Psoas muscle (tissue), 8 donors: ENCODE measurements around the gene TBX3. TPM values are rescaled to one million over a fixed set of nuclear protein-coding genes. Genes with fewer than 3 reads are reported as not detected.

Experiments used
- ATAC-seq, 4 donors: fragments of 200-7000 bp; cut with Tn5 transposase; one replicate each; pipeline ENCODE4 v1.9.1; 2020; ENCODE audit warnings: moderate library complexity in 3 of 4, mild to moderate bottlenecking in 2 of 4
- DNase-seq, 2 donors: peaks; one replicate each; pipeline ENCODE4 v3.0.0-alpha.2; 2020
- H3K27ac ChIP-seq: fragments of 200-600 bp; one replicate; pipeline ENCODE4 v1.8.0; 2022
- H3K27me3 ChIP-seq, 3 donors: fragments of 200-600 bp in 1 of 3; one replicate each; pipeline versions ENCODE4 v1.6.1 to v1.8.0; 2013 to 2022; ENCODE audit warnings: low read length in 2 of 3, mild to moderate bottlenecking in 2 of 3, moderate library complexity in 1 of 3; ENCODE audit not compliant: insufficient read depth in 3 of 3
- H3K36me3 ChIP-seq, 2 donors: fragments of 200-600 bp in 1 of 2; one replicate each; pipeline versions ENCODE4 v1.6.1 to v1.8.0; 2013 to 2022; ENCODE audit warnings: low read depth in 1 of 2, mild to moderate bottlenecking in 1 of 2, moderate library complexity in 1 of 2; ENCODE audit not compliant: insufficient read depth in 1 of 2
- H3K4me1 ChIP-seq: fragments of 200-600 bp; one replicate; pipeline ENCODE4 v1.8.0; 2022
- H3K4me3 ChIP-seq: fragments of 200-600 bp; one replicate; pipeline ENCODE4 v1.8.0; 2022; ENCODE audit warnings: mild to moderate bottlenecking
- H3K9me3 ChIP-seq: fragments of 200-600 bp; one replicate; pipeline ENCODE4 v1.8.0; 2022
- WGBS, 3 donors: extraction: QIAGEN DNeasy Blood & Tissue Kit; methylation state at CpG; one replicate each; pipeline versions ENCODE4 v1.1.6 to v1.1.7; 2013; 5-methylcytosine and 5-hydroxymethylcytosine counted together
- intact Hi-C, 2 donors: fragments of 100-400 bp; cut with DNase I; formaldehyde crosslinking; loops; one replicate each; pipeline versions ENCODE4 v1.11.0 to v1.14.2; 2022
- polyA plus RNA-seq, 3 donors: library from polyadenylated mRNA; stranded (reverse); fragments of 200-250 nt; gene quantifications; one replicate each; pipeline ENCODE4 v1.2.3, GENCODE V29; 2013
- total RNA-seq, 4 donors: library from RNA; stranded (reverse); fragmentation: NEBNext Ultra II Directional in 2 of 4; extraction: Animal tissue kit (Norgen Biotek cat#: 25700) in 2 of 4; gene quantifications; one replicate each; pipeline versions ENCODE4 v1.2.1 to v1.2.4, GENCODE V29; 2021 to 2023
- TF ChIP-seq, protein P1 (sequence below): fragments of 200-600 bp; IDR thresholded peaks from one replicate; pipeline ENCODE4 v1.8.0; 2022; ENCODE audit warnings: antibody characterized with exemption
- donor health status: healthy with polysubstance abuse.
- donor health status: DM: no; HTN: no; CAD: no; lungs with moderate emphysema.
- donor health status: Bipolar disorder and iron deficiency.
- donor health status: healthy.
- donor health status: DM: yes; HTN: yes; CAD: no.
- donor health status: DM: no; HTN: no; CAD: no.
- donor health status: DM: no; HTN: no; CAD: no.
- donor health status: DM: yes; HTN: yes; CAD: no.

Gene TBX3
- total and polyA plus RNA-seq, 7 donors, result 5.0 to 50.8 (median 15.3) TPM

DNA sequence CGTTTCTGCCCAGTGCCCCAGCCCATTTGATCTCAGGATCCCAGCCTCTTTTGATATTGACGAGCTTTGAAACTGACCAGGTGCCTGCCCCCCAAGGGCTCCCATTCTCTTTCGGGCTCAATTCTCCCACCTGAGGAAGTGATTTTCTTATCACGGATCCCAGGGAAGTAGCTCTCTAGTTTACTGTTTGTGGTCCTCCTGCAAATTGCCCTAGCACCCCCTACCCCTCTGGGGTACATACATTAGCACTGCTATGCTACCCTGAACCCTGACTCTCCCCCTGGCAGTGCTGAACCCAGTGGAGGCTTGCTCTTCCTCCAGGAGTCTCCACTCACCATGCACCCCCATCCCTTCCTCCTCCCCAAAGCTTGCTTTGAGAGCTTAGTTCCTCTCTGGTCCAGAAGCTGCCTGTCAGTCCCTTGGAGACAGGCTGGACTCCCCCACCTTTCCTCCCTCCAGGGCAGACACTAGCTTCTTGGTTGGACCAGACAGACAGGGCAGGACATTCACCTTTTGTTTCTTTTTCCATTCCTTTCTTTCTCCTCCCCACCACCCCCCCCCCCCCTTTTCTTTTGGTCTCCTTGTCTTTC lies 4.4 kb upstream of the TBX3 start:
- ATAC-seq, result no peak
- 27 to 43% (median 41%) methylated on average over 4 of the region's 4 CpGs for WGBS, 3 donors
- intact Hi-C loops, result loop anchor here in 1 of 2 donors (10.0 kb wide), 1 partner anchor 536 kb away; no protein-coding TSS in a partner anchor
- H3K4me1 ChIP-seq, result peaks cover 9% of the 10 kb centered on the region
- H3K4me3 ChIP-seq, result no peak overlapping the region
- no peaks in the 10 kb centered on the region for H3K36me3 ChIP-seq
- H3K9me3 ChIP-seq, result no peaks in the 10 kb centered on the region
- TF ChIP-seq, protein P1, sequence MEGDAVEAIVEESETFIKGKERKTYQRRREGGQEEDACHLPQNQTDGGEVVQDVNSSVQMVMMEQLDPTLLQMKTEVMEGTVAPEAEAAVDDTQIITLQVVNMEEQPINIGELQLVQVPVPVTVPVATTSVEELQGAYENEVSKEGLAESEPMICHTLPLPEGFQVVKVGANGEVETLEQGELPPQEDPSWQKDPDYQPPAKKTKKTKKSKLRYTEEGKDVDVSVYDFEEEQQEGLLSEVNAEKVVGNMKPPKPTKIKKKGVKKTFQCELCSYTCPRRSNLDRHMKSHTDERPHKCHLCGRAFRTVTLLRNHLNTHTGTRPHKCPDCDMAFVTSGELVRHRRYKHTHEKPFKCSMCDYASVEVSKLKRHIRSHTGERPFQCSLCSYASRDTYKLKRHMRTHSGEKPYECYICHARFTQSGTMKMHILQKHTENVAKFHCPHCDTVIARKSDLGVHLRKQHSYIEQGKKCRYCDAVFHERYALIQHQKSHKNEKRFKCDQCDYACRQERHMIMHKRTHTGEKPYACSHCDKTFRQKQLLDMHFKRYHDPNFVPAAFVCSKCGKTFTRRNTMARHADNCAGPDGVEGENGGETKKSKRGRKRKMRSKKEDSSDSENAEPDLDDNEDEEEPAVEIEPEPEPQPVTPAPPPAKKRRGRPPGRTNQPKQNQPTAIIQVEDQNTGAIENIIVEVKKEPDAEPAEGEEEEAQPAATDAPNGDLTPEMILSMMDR, result no peak
- no peak for DNase-seq
- peaks cover 0 to 73% (median 19%) of the 10 kb centered on the region in 3 donors for H3K27me3 ChIP-seq
- no peak overlapping the region for H3K27ac ChIP-seq

DNA sequence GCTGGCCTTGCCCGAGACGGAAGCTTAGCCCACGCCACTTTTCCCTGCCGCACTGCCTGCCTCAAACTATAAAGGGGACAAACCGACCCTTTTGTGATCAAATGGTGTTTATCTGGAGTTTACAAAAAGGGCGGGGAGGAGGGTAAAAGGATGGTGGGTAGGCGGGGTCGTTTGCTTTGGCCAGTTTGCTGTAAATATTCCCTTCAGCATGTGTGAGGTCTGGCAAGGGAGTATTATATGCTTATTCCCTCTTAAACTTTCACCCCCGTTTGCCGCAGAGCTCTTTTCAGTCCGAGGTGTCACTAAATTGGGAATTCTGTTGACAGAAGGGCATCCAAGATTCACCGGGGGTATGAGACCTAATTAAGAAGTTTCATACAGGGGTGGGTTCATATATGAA lies 3.8 kb upstream of the TBX3 start:
- H3K27me3 ChIP-seq, result peaks cover 0 to 68% (median 17%) of the 10 kb centered on the region in 3 donors

DNA sequence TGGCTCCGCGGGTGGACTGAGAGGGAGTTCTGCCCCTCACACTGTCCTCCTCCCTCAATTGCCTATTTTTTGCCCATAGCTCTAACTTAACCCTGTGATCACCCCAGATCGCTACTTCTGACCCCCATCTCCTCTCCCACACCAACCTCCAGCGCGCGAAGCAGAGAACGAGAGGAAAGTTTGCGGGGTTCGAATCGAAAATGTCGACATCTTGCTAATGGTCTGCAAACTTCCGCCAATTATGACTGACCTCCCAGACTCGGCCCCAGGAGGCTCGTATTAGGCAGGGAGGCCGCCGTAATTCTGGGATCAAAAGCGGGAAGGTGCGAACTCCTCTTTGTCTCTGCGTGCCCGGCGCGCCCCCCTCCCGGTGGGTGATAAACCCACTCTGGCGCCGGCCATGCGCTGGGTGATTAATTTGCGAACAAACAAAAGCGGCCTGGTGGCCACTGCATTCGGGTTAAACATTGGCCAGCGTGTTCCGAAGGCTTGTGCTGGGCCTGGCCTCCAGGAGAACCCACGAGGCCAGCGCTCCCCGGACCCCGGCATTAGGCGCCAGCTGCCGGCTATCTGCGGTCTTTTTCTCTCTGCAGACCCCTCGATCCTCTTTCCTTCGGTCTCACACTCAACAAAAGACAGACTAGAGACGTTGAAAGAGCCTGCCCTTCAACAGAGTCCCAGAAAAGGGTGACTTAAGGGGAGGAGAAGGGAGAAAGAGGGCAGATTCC lies 3.0 kb upstream of the TBX3 start:
- DNase-seq (no peak), ATAC-seq (no peak)
- H3K4me1 ChIP-seq, result peaks cover 9% of the 10 kb centered on the region
- no peak overlapping the region for H3K4me3 ChIP-seq
- H3K27ac ChIP-seq, result no peak overlapping the region
- intact Hi-C loops, result loop anchor here in 1 of 2 donors (10.0 kb wide), 1 partner anchor 538 kb away; no protein-coding TSS in a partner anchor
- H3K27me3 ChIP-seq, result peaks cover 0 to 59% (median 12%) of the 10 kb centered on the region in 3 donors
- no peaks in the 10 kb centered on the region for H3K36me3 ChIP-seq
- TF ChIP-seq, protein P1, result no peak
- WGBS, 3 donors, result 43 to 49% (median 43%) methylated on average over 41 of the region's 41 CpGs
- H3K9me3 ChIP-seq, result no peaks in the 10 kb centered on the region

More for the DNA sequence above, 3.8 kb upstream of the TBX3 start:
- no peaks in the 10 kb centered on the region for H3K9me3 ChIP-seq
- DNase-seq (no peak), ATAC-seq (no peak)
- H3K27ac ChIP-seq, result no peak overlapping the region
- peaks cover 9% of the 10 kb centered on the region for H3K4me1 ChIP-seq
- TF ChIP-seq, protein P1, result no peak
- WGBS, 3 donors, result 56 to 60% (median 59%) methylated on average over 12 of the region's 12 CpGs
- H3K36me3 ChIP-seq, result no peaks in the 10 kb centered on the region
- intact Hi-C loops, result loop anchor here in 1 of 2 donors (10.0 kb wide), 1 partner anchor 537 kb away; no protein-coding TSS in a partner anchor
- no peak overlapping the region for H3K4me3 ChIP-seq

DNA sequence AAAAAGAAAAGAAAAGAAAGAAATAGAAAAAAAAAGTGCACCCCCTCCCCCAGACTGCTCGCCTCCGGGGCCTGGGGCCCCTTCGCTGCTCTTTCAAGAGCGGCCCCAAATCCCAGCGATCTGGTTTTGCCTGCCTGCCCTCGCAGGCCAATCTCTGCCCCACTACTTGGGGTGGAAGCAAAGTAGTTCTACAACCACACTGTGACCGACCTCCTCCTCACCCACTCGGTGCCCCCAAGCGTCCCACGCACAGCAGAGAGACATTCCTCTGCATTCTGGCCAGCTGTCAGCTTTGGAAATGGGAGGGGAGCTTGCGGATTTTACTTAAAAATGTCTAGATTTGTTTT lies 2.4 kb upstream of the TBX3 start:
- peaks cover 0 to 54% (median 12%) of the 10 kb centered on the region in 3 donors for H3K27me3 ChIP-seq
- H3K36me3 ChIP-seq, result no peaks in the 10 kb centered on the region

More for the DNA sequence above, 2.4 kb upstream of the TBX3 start:
- WGBS, 3 donors, result 46 to 58% (median 54%) methylated on average over 11 of the region's 11 CpGs
- no peak overlapping the region for H3K4me3 ChIP-seq
- DNase-seq (no peak), ATAC-seq (no peak)
- H3K9me3 ChIP-seq, result no peaks in the 10 kb centered on the region
- TF ChIP-seq, protein P1, result no peak
- intact Hi-C loops, result loop anchor here in 1 of 2 donors (10.0 kb wide), 1 partner anchor 538 kb away; no protein-coding TSS in a partner anchor
- H3K27ac ChIP-seq, result no peak overlapping the region
- H3K4me1 ChIP-seq, result peaks cover 9% of the 10 kb centered on the region
